ENCODE results near the gene FOXK2. TPM values are rescaled to one million over a fixed set of nuclear protein-coding genes. Genes with fewer than 3 reads are reported as not detected.

Gene FOXK2
- total and polyA plus RNA-seq, 2 experiments from 2014 or later = 5.6 to 43.0 TPM

DNA sequence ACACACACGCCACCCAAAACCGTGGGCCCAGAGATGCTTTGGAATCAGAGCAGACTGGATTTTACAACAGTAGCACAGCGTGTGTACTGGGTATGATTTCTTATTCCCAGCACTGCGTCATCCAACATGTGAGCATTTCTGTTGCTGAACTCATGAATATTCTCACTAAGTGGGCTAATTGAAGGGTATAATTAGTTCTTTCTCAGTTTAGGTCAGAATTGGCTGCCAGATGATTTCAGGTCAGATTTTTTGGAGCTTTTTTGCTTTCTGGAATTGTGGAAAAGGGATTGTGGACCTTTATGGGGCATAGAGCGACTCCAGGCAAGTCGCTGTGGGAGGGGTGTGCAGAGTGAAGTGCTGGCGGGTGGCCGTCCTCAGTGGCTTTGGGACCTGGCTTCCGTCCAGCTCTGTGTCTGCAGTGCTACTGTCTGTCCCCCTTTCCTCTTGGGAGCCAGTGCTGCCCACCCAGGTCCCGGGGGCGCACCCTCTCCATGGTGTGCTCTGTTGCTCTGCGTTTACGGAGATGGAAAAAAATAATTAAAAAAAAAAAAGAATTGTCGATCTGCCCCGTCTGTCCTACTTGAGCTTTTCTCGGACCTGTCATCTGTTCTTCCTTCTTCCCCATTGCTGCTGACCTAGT is 25.0 kb downstream of the FOXK2 start:
- no peak for DNase-seq
- H3K4me3 ChIP-seq = no peak overlapping the region
- in situ Hi-C loops (cut with MboI) = no loop called here
- H3K9me3 ChIP-seq (ENCODE audit: low read depth) = no peaks in the 10 kb centered on the region
- no peak overlapping the region for H3K4me2 ChIP-seq (ENCODE audit: unreplicated experiment)
- H4K20me1 ChIP-seq (ENCODE audit: insufficient read depth) = peaks cover 19% of the 10 kb centered on the region; the same call in 1 of the 2 replicates
- no peak overlapping the region for H3K9ac ChIP-seq
- H3K79me2 ChIP-seq (ENCODE audit: insufficient read depth) = peaks cover 100% of the 10 kb centered on the region
- H3F3A ChIP-seq (ENCODE audit: insufficient read depth) = no peaks in the 10 kb centered on the region
- TF ChIP-seq EZH2 (IDR thresholded peaks at IDR 0.05; ENCODE audit: insufficient read depth, poor library complexity, severe bottlenecking) (no peak), EZH2phosphoT487 (IDR thresholded peaks at IDR 0.05; ENCODE audit: insufficient read depth, low read depth) (no peak)
- no peaks in the 10 kb centered on the region for H3K27me3 ChIP-seq (replicated peaks; ENCODE audit: insufficient read depth)
- H3K27ac ChIP-seq = no peak overlapping the region
- no peaks in the 10 kb centered on the region for H3K9me2 ChIP-seq (ENCODE audit: insufficient read depth)
- WGBS, 2 experiments (ENCODE audit: low coverage in 1 of 2, low lambda C conversion rate in 2 of 2, missing lambda C conversion rate in 2 of 2) = 30 to 34% methylated on average over 15 to 16 of the region's 16 CpGs
- no peaks in the 10 kb centered on the region; the same call in 1 of the 2 replicates for H3K4me1 ChIP-seq (ENCODE audit: insufficient read depth)
- no peaks in the 10 kb centered on the region for H3K36me3 ChIP-seq (ENCODE audit: low read depth)
- no peak overlapping the region for H2AFZ ChIP-seq

DNA sequence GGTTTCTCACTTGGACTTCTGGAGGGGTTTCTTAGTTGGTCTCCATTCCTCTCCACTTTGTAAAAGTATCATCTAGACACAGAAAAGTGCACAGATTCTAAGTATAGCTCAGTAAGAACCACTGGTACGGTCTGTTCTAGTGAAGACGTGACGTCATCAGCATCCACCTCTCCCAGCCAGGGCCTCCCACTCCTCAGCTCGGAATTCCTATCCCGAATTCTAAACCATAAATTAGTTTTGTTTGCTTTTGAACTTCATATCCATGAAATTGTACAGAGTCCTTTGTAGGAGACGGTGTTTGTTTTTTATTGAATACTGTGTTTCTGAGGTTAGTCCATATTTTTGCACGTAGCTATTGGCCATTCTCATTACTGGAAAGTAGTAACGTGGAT is 25.5 kb downstream of the FOXK2 start:
- DNase-seq = peak; percentile 39
- no peak overlapping the region for H3K27ac ChIP-seq

DNA sequence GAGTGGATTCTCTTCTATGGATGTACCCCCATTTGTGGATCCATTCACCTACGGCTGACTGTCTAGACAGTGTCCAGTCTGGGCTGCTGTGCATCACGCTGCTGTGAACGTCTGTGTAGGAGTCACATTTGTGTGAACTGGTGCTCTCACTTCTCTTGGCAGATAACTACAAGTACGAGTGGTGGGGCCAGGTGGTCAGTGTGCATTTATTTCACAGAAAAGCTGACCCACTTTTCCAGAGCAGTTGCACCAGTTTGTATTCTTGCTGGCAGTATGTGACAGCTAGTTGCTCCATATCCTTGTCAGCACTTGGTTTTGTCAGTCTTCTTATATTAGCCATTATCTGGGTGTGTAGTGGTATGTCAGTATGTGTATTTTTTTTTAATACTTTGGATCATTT is 28.4 kb downstream of the FOXK2 start:
- H3K79me2 ChIP-seq (ENCODE audit: insufficient read depth) = peaks cover 100% of the 10 kb centered on the region
- no peaks in the 10 kb centered on the region for H3K36me3 ChIP-seq (ENCODE audit: low read depth)
- H3K27me3 ChIP-seq (replicated peaks; ENCODE audit: insufficient read depth) = no peaks in the 10 kb centered on the region
- in situ Hi-C loops (cut with MboI) = no loop called here
- no peak overlapping the region for H3K27ac ChIP-seq
- no peak for DNase-seq
- no peak overlapping the region for H2AFZ ChIP-seq
- no peak overlapping the region for H3K4me3 ChIP-seq
- H3F3A ChIP-seq (ENCODE audit: insufficient read depth) = no peaks in the 10 kb centered on the region
- H3K9me2 ChIP-seq (ENCODE audit: insufficient read depth) = no peaks in the 10 kb centered on the region
- peaks cover 6% of the 10 kb centered on the region for H3K4me1 ChIP-seq (ENCODE audit: insufficient read depth)
- H3K9me3 ChIP-seq (ENCODE audit: low read depth) = no peaks in the 10 kb centered on the region
- TF ChIP-seq EZH2phosphoT487 (IDR thresholded peaks at IDR 0.05; ENCODE audit: insufficient read depth, low read depth) (no peak), EZH2 (IDR thresholded peaks at IDR 0.05; ENCODE audit: insufficient read depth, poor library complexity, severe bottlenecking) (no peak)
- H4K20me1 ChIP-seq (ENCODE audit: insufficient read depth) = peaks cover 24% of the 10 kb centered on the region
- no peak overlapping the region for H3K4me2 ChIP-seq (ENCODE audit: unreplicated experiment)
- H3K9ac ChIP-seq = no peak overlapping the region
- WGBS, 2 experiments (ENCODE audit: low coverage in 1 of 2, low lambda C conversion rate in 2 of 2, missing lambda C conversion rate in 2 of 2) = 90 to 94% methylated on average over 4 of the region's 4 CpGs

More for the DNA sequence above, 25.5 kb downstream of the FOXK2 start:
- peaks cover 100% of the 10 kb centered on the region for H3K79me2 ChIP-seq (ENCODE audit: insufficient read depth)
- TF ChIP-seq EZH2phosphoT487 (IDR thresholded peaks at IDR 0.05; ENCODE audit: insufficient read depth, low read depth) (no peak), EZH2 (IDR thresholded peaks at IDR 0.05; ENCODE audit: insufficient read depth, poor library complexity, severe bottlenecking) (no peak)
- 31 to 35% methylated on average over 8 of the region's 8 CpGs for WGBS, 2 experiments (ENCODE audit: low coverage in 1 of 2, low lambda C conversion rate in 2 of 2, missing lambda C conversion rate in 2 of 2)
- H3F3A ChIP-seq (ENCODE audit: insufficient read depth) = no peaks in the 10 kb centered on the region
- no peaks in the 10 kb centered on the region for H3K27me3 ChIP-seq (replicated peaks; ENCODE audit: insufficient read depth)
- no peak overlapping the region for H2AFZ ChIP-seq
- H3K4me2 ChIP-seq (ENCODE audit: unreplicated experiment) = no peak overlapping the region
- in situ Hi-C loops (cut with MboI) = no loop called here
- H3K36me3 ChIP-seq (ENCODE audit: low read depth) = no peaks in the 10 kb centered on the region
- H4K20me1 ChIP-seq (ENCODE audit: insufficient read depth) = peaks cover 19% of the 10 kb centered on the region; the same call in 1 of the 2 replicates
- H3K9ac ChIP-seq = no peak overlapping the region
- H3K9me3 ChIP-seq (ENCODE audit: low read depth) = no peaks in the 10 kb centered on the region
- no peaks in the 10 kb centered on the region; the same call in 1 of the 2 replicates for H3K4me1 ChIP-seq (ENCODE audit: insufficient read depth)
- H3K4me3 ChIP-seq = no peak overlapping the region
- H3K9me2 ChIP-seq (ENCODE audit: insufficient read depth) = no peaks in the 10 kb centered on the region

DNA sequence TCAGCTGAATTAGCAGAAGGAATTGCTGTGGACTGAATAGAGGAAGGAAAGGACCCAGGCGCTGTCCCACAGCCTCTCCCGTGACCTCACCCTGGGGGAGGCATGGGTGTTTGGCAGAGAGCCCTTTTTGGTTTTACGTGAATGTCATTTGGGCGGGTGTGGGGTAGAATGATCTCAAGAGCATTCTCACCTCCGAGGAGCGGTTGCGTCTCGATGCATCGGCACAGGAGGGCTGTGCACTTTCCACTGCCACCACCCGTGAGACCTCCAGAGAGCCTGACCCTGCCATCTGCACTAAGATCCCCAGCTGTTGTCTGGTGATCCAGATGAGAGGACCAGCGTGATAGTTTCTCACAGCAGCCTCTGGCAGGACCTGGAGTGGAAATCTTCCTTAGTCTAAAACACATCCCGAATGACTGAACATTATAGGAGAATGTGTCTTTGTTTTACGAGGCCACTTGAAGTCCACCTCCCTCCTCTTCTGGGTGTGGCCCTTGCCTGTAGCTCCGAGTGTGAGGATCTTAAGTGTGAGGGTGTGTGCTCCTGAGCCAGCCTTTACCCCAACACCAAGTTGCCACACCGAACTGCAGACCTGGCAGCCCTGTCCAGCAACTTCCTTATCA is 29.3 kb downstream of the FOXK2 start:
- no peak for DNase-seq
- TF ChIP-seq EZH2 (IDR thresholded peaks at IDR 0.05; ENCODE audit: insufficient read depth, poor library complexity, severe bottlenecking) (no peak), EZH2phosphoT487 (IDR thresholded peaks at IDR 0.05; ENCODE audit: insufficient read depth, low read depth) (no peak)
- WGBS, 2 experiments (ENCODE audit: low coverage in 1 of 2, low lambda C conversion rate in 2 of 2, missing lambda C conversion rate in 2 of 2) = 72% methylated on average over 15 of the region's 15 CpGs
- in situ Hi-C loops (cut with MboI) = no loop called here
- H3K79me2 ChIP-seq (ENCODE audit: insufficient read depth) = peaks cover 100% of the 10 kb centered on the region
- H3K4me3 ChIP-seq = no peak overlapping the region
- peaks cover 28% of the 10 kb centered on the region for H4K20me1 ChIP-seq (ENCODE audit: insufficient read depth)
- no peak overlapping the region for H3K4me2 ChIP-seq (ENCODE audit: unreplicated experiment)
- no peaks in the 10 kb centered on the region for H3K9me3 ChIP-seq (ENCODE audit: low read depth)
- H3K36me3 ChIP-seq (ENCODE audit: low read depth) = no peaks in the 10 kb centered on the region
- no peak overlapping the region for H2AFZ ChIP-seq
- H3K27me3 ChIP-seq (replicated peaks; ENCODE audit: insufficient read depth) = no peaks in the 10 kb centered on the region
- peaks cover 6% of the 10 kb centered on the region for H3K4me1 ChIP-seq (ENCODE audit: insufficient read depth)
- H3K9ac ChIP-seq = no peak overlapping the region
- no peaks in the 10 kb centered on the region for H3K9me2 ChIP-seq (ENCODE audit: insufficient read depth)
- H3K27ac ChIP-seq = no peak overlapping the region
- 0 out of 2 replicates have a peak, but pooled peaks cover under 1% of the 10 kb centered on the region for H3F3A ChIP-seq (ENCODE audit: insufficient read depth)

All from GM23248 (cell line).